ENCODE results near the gene NLK. TPM values are rescaled to one million over a fixed set of nuclear protein-coding genes. Genes with fewer than 3 reads are reported as not detected.

NLK gene
- total RNA-seq = 10.9 and 16.5 TPM in 2 replicates

DNA sequence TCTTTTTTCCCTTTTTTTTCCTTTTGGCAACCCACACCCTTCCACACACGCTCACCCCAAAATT, at the start of gene NLK:
NLK (plus strand) TSS at position 21 of the 64 bp plus-strand sequence. CDS start 197 bp downstream, outside the sequence.

Other genes starting within 250 kb of the NLK start
- under 0.01 TPM in 1 of 2 replicates, not detected in the other for gene NOS2, start 242.1 kb upstream of the NLK start, total RNA-seq
- 2.1 and 17.2 TPM in 2 replicates for gene LYRM9, start 149.3 kb upstream of the NLK start, total RNA-seq